ENCODE measurements around the gene CCDC124. TPM values are rescaled to one million over a fixed set of nuclear protein-coding genes. Genes with fewer than 3 reads are reported as not detected.
"Not testable (repeated sequence)": the region's sequence is repeated elsewhere in the genome, so short reads cannot be mapped to it uniquely, and the experiment has no call there.

CCDC124 gene
- polyA plus RNA-seq, 3 donors from 2014 or later, result 45.5 to 76.9 (median 52.1) TPM

DNA sequence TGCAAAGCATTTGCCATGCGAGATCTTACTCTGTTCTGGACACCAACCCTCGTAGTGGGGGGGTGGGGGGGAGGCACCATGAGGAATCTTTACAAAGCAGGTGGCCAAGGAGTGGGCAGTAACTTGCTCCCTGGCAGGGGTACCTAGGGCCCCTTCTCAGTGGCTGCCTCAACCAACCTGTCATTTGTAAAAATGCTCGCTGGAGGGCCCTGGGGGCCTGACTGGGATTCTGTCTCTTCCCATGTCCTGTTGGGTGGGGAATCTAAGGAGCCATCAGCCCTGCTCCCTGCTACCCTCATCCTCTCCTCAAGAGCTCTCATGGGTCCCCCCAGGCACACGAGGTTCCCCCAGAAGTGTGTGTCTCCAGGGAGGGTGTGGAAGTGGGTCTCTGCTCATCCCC, 35.5 kb downstream of the CCDC124 start:
- DNase-seq, result no peak
- H3K4me1 Mint-ChIP-seq, result peaks cover 0 to 4% of the 10 kb centered on the region in 2 donors
- H3K27ac Mint-ChIP-seq, result no peak overlapping the region
- H3K4me3 Mint-ChIP-seq, result no peak overlapping the region
- peaks cover 6 to 14% (median 9%) of the 10 kb centered on the region in 3 donors for H3K27me3 Mint-ChIP-seq (ENCODE audit: low read depth in 3 of 3)
- no peaks in the 10 kb centered on the region for H3K36me3 Mint-ChIP-seq
- no peaks in the 10 kb centered on the region for H3K9me3 Mint-ChIP-seq

DNA sequence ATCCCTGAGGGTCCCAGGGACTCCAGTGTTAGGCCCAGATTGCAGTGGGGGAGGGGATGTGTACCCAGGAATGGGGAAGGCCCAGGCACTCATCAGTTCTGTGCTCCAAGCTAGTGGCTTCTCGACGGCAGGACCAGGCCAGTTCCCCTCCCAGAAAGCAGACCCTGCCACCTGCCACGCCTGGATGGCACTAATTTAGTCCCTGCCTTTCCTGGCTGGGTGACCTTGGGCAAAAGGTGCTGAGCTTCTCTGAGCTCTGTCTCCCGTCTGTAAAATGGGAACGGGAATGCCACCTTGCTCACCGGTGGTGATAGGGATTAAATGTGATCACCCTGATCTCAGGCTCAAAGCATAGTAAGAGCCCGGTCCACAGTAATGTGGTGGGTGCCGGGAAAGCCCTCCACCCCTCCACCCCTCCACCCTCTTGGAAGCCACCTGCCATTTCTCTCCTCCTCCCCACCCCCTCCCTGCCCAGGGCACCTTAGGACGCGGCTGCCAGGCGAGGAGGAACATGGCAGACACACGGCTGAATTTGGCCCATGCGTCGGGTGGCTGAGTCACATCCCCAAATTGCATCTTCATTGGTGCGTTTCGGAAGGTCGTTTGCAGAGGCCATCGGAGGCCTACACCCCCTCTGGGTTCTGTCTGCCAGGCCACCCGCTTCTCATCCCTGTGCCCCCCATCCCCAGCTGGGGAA, 36.4 kb downstream of the CCDC124 start:
- H3K27ac Mint-ChIP-seq, result no peak overlapping the region

DNA sequence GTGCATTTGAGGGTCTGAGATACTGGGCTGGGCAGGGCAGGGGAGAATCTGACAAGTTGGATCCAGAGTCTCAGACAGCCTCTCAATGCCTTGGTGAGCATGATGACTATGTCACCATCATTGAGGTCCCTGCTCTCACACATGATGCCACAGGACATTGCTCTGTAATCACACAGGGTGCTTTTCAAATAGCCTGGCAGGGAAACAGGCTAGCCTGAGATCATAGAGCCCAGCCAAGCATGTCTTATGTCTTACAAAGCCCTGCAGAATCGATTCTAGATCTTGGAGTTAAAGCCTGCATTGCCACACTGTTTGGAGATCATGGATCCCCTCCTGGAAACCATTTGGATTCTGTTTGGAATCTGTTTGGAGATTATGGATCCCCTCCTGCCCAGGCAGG, 39.4 kb downstream of the CCDC124 start:
- Mint-ChIP-seq H3K36me3 (no peaks in the 10 kb centered on the region), H3K27ac (no peak overlapping the region), H3K4me1 (peaks cover 0 to 2% of the 10 kb centered on the region in 2 donors), H3K9me3 (no peaks in the 10 kb centered on the region), H3K4me3 (no peak overlapping the region), H3K27me3 (ENCODE audit: low read depth in 3 of 3) (peaks cover 1 to 5% (median 5%) of the 10 kb centered on the region in 3 donors)
- no peak for DNase-seq

More for the DNA sequence above, 36.4 kb downstream of the CCDC124 start:
- DNase-seq, result no peak
- no peaks in the 10 kb centered on the region for H3K36me3 Mint-ChIP-seq
- H3K4me3 Mint-ChIP-seq, result no peak overlapping the region
- peaks cover 0 to 4% of the 10 kb centered on the region in 2 donors for H3K4me1 Mint-ChIP-seq
- H3K27me3 Mint-ChIP-seq (ENCODE audit: low read depth in 3 of 3), result peaks cover 6 to 13% (median 9%) of the 10 kb centered on the region in 3 donors
- no peaks in the 10 kb centered on the region for H3K9me3 Mint-ChIP-seq

DNA sequence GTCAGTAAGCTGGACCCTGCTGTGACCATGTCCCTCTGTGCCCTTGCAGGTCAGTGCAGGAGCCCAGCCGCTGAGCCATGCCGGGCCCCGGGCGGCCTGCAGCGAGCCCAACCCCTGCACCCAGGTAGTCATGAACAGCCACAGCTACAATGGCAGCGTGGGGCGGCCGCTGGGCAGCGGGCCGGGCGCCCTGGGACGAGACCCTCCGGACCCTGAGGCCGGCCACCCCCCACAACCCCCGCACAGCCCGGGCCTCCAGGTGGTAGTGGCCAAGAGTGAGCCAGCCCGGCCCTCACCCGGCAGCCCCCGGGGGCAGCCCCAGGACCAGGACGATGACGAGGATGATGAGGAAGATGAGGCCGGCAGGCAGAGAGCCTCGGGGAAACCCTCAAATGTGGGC, 40.9 kb downstream of the CCDC124 start:
- DNase-seq, result no peak
- H3K4me1 Mint-ChIP-seq, result no peaks in the 10 kb centered on the region
- no peaks in the 10 kb centered on the region for H3K36me3 Mint-ChIP-seq
- H3K27ac Mint-ChIP-seq, result no peak overlapping the region
- H3K4me3 Mint-ChIP-seq, result no peak overlapping the region
- H3K27me3 Mint-ChIP-seq (ENCODE audit: low read depth in 3 of 3), result peaks cover 1 to 3% (median 3%) of the 10 kb centered on the region in 3 donors
- H3K9me3 Mint-ChIP-seq, result peaks cover 0 to 1% (median 0%) of the 10 kb centered on the region in 6 donors

DNA sequence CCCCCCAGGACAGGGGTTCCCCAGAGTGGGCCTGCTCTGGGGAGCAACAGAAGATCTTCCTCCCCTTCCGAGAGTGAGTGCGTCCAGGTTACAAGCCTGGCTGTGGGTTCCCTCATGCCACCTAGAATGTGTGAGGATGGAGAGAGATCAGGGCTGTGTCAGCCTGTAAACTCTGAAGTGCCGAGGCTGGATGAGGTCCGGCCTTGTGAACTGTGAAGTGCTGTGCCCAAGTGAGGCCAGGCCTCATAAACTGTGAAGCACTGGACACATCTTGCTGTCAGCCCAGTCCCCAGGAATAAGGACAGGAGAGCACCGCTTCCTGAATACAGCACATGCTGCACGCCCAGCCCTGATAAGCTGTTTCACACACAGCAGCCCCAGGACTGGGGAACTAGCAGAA, 41.7 kb downstream of the CCDC124 start:
- Mint-ChIP-seq H3K4me3 (no peak overlapping the region), H3K27me3 (ENCODE audit: low read depth in 3 of 3) (peaks cover 1 to 4% (median 3%) of the 10 kb centered on the region in 3 donors)

DNA sequence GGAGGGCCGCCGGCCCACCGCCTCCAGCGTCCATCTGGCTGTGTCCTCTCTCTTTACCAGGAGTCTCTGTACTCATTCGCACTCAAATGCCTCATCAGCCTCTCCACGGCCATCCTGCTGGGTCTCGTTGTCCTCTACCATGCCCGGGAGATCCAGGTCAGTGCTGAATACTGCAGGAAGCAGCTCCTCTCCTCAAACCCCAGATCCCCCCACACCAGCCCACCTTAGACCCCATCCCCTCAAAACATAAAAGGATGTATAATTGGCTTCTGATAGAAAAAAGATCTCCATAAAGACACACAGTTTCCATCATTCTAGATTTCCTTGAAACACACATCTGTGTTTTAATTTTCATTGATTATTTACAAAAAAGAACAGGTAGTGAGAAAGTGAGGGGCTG, 42.2 kb downstream of the CCDC124 start:
- Mint-ChIP-seq H3K4me1 (no peaks in the 10 kb centered on the region), H3K9me3 (peaks cover 0 to 1% (median 0%) of the 10 kb centered on the region in 6 donors), H3K27me3 (ENCODE audit: low read depth in 3 of 3) (peaks cover 1 to 4% (median 3%) of the 10 kb centered on the region in 3 donors), H3K36me3 (no peaks in the 10 kb centered on the region), H3K27ac (no peak overlapping the region), H3K4me3 (no peak overlapping the region)
- DNase-seq, result no peak

More for the DNA sequence above, 41.7 kb downstream of the CCDC124 start:
- H3K9me3 Mint-ChIP-seq, result peaks cover 0 to 1% (median 0%) of the 10 kb centered on the region in 6 donors
- H3K36me3 Mint-ChIP-seq, result no peaks in the 10 kb centered on the region
- no peak for DNase-seq
- no peaks in the 10 kb centered on the region for H3K4me1 Mint-ChIP-seq
- H3K27ac Mint-ChIP-seq, result no peak overlapping the region

DNA sequence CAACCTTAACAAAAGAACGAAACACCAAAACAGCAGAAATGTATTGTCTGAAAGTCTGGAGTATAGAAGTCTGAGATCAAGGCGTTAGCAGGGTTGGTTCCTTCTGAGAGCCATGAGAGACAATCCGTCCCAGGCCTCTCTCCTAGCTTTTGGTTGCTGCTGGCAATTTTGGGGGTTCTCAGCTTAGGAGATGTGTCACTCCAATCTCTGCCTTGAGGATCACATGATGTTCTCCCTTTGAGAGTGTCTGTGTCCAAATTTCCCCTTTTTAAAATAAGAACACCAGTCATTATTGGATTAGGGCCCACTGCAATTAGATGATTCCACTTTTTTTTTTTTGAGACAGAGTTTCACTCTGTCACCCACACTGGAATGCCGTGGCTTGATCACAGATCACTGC, 44.2 kb downstream of the CCDC124 start:
- Mint-ChIP-seq H3K36me3 (no peaks in the 10 kb centered on the region), H3K9me3 (peaks cover 0 to 1% (median 0%) of the 10 kb centered on the region in 6 donors), H3K27me3 (ENCODE audit: low read depth in 3 of 3) (peaks cover 3 to 9% (median 5%) of the 10 kb centered on the region in 3 donors), H3K4me3 (no peak overlapping the region), H3K27ac (no peak overlapping the region), H3K4me1 (no peaks in the 10 kb centered on the region)
- DNase-seq, result no peak

DNA sequence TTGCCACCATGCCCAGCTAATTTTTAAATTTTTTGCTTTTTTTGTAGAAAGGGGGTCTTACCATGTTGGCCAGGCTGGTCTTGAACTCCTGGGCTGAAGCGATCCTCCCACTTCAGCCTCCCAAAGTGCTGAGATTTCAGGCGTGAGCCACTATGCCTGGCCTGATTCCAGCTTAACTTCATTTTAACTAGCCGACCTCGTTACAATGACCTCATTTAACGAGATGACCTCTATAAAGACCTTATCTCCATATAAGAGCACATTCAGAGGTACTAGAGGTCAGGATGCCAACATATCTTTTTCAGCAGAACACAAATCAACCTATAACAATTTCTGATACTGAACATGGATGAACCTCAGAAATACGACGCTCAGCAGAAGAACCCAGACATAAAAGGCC, 44.7 kb downstream of the CCDC124 start:
- Mint-ChIP-seq H3K9me3 (peaks cover 0 to 1% (median 0%) of the 10 kb centered on the region in 6 donors), H3K27me3 (ENCODE audit: low read depth in 3 of 3) (peaks cover 3 to 9% (median 5%) of the 10 kb centered on the region in 3 donors), H3K36me3 (no peaks in the 10 kb centered on the region), H3K27ac (no peak overlapping the region), H3K4me3 (no peak overlapping the region), H3K4me1 (no peaks in the 10 kb centered on the region)
- DNase-seq, result no peak

DNA sequence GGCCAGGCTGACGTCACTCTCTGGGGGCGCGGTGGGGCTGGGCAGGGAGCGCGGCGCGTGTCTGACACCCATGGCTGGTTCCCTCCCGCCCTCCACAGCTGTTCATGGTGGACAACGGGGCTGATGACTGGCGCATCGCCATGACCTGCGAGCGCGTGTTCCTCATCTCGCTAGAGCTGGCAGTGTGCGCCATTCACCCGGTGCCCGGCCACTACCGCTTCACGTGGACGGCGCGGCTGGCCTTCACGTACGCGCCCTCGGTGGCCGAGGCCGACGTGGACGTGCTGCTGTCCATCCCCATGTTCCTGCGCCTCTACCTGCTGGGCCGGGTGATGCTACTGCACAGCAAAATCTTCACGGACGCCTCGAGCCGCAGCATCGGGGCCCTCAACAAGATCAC, 48.8 kb downstream of the CCDC124 start:
- Mint-ChIP-seq H3K4me3 (no peak overlapping the region), H3K36me3 (no peaks in the 10 kb centered on the region), H3K4me1 (no peaks in the 10 kb centered on the region), H3K27ac (no peak overlapping the region), H3K9me3 (peaks cover 0 to 1% (median 0%) of the 10 kb centered on the region in 6 donors), H3K27me3 (ENCODE audit: low read depth in 3 of 3) (peaks cover 2 to 7% (median 4%) of the 10 kb centered on the region in 3 donors)
- no peak for DNase-seq

DNA sequence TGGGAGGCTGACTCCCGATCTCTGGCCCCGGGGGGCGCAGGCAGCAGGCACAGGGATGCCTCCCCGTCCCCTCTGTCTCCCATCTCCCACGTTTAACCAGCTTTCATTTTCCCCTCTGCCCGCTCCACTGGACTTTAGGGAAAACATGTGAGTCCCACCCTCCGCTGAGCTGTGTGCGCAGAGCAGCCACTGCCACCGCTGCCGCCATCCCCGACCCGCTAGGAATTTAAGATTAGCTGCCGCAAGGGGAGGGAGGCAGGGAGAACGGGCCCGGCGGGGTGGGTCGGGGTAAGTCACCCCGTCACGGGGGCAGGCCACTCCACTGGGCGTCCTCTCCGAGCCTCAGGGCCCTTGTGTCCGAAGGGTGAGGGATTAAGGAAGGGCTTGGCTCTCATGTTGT, 49.6 kb downstream of the CCDC124 start:
- H3K36me3 Mint-ChIP-seq, result no peaks in the 10 kb centered on the region
- H3K9me3 Mint-ChIP-seq, result peaks cover 0 to 1% (median 0%) of the 10 kb centered on the region in 6 donors
- H3K4me1 Mint-ChIP-seq, result no peaks in the 10 kb centered on the region
- H3K27me3 Mint-ChIP-seq (ENCODE audit: low read depth in 3 of 3), result peaks cover 2 to 7% (median 4%) of the 10 kb centered on the region in 3 donors
- no peak overlapping the region for H3K4me3 Mint-ChIP-seq
- no peak for DNase-seq
- no peak overlapping the region for H3K27ac Mint-ChIP-seq

DNA sequence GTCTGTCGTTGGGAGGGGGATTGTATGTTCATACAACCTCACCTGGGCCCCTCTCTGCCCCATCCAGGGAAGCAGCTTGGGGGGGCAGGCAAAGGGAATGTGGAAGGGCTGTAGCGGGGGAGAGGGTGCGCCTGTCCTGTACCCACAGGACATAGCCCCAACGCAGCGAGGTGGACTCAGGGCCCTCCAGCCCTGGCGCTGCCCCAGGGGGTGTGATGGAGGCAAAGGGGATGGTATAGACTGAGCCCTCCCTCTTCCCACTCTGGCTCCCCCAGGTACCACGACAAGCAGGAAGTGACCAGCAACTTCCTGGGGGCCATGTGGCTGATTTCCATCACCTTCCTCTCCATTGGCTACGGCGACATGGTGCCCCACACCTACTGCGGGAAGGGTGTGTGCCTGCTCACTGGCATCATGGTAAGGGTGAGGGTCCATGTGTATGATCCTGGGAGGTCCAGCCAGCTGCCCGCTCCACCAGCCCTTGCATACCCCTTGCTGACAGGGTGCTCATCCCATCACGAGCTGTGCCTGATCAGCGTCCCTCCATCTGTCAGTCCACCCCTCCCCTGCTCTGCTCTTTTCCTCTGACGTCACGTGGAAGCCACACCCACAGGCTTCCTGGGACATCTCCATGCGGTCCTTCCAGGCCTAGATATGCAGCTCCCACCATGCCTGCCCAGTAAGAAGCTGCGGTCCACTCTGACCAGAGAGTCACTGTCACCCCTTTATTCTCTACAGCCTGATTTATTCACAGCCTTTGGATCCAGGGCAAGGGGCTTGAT, 52.4 kb downstream of the CCDC124 start:
- no peak overlapping the region for H3K4me3 Mint-ChIP-seq
- peak overlapping the region in 1 of 6 donors; percentile 2 for H3K27ac Mint-ChIP-seq
- no peaks in the 10 kb centered on the region for H3K36me3 Mint-ChIP-seq
- H3K4me1 Mint-ChIP-seq, result no peaks in the 10 kb centered on the region
- H3K27me3 Mint-ChIP-seq (ENCODE audit: low read depth in 3 of 3), result peaks cover 2 to 5% (median 4%) of the 10 kb centered on the region in 3 donors
- DNase-seq, result no peak
- H3K9me3 Mint-ChIP-seq, result no peaks in the 10 kb centered on the region

DNA sequence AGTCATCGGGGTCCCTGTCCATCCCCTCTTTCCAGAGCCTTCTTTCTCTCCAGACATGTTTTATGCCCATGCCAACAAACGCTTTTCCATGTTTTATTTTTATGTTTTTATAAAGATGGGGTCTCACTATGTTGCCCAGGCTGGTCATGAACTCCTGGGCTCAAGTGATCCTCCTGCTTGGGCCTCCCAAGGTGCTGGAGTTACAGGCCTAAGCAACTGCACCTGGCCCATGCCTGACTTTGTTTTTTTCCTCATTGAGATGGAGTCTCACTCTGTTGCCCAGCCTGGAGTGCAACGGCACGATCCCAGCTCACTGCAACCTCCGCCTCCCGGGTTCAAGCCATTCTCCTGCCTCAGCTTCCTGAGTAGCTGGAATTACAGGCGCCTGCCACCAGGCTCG, 53.8 kb downstream of the CCDC124 start:
- H3K27ac Mint-ChIP-seq; H3K4me3 Mint-ChIP-seq; H3K9me3 Mint-ChIP-seq; H3K4me1 Mint-ChIP-seq; DNase-seq; H3K36me3 Mint-ChIP-seq; H3K27me3 Mint-ChIP-seq (ENCODE audit: low read depth in 3 of 3): not testable (repeated sequence)

DNA sequence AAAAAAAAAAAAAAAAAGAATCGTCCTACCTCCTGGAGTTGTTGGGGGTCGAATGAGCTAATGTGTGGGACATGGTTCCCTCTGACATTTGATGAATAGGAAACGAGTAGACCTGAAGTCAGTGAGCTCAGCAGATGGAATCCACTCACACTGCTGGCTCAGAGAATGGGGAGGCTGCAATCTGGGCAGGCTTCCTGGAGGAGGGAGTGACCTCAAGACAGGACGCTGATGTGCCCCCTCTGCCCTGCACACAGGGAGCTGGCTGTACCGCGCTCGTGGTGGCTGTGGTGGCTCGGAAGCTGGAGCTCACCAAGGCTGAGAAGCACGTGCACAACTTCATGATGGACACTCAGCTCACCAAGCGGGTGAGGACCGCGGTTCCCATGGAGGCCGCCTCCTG, 55.3 kb downstream of the CCDC124 start:
- Mint-ChIP-seq H3K36me3 (no peaks in the 10 kb centered on the region), H3K27ac (no peak overlapping the region), H3K9me3 (no peaks in the 10 kb centered on the region), H3K27me3 (ENCODE audit: low read depth in 3 of 3) (peaks cover 0 to 2% (median 0%) of the 10 kb centered on the region in 3 donors), H3K4me1 (no peaks in the 10 kb centered on the region), H3K4me3 (no peak overlapping the region)
- DNase-seq, result no peak

DNA sequence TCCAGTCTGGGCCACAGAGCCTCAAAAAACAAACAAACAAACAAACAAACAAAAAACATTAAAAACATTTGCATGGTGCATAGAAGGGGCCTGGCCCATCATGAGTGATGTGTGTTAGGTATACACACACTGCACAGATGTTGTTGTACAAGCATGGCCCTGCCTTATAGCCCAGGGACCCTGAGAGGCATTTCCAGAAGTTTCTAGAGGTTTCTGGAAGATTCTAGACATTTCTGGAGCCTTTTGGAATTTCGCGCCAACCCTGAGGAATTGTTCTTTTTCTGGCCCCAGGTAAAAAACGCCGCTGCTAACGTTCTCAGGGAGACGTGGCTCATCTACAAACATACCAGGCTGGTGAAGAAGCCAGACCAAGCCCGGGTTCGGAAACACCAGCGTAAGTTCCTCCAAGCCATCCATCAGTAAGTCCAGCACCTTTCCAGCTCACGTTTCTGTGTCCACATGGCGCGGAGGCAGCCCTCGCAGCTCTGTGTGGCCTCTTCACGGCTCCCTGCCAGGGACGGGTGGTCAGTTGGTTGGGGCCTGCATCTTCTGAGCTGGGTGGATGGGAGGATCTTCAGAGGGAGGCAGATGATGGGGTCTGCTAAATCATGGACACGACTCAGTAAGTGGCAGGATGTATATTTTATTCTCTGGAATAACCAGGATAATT, 56.7 kb downstream of the CCDC124 start:
- no peak overlapping the region for H3K4me3 Mint-ChIP-seq
- peaks cover 0 to 2% (median 0%) of the 10 kb centered on the region in 3 donors for H3K27me3 Mint-ChIP-seq (ENCODE audit: low read depth in 3 of 3)
- no peak overlapping the region for H3K27ac Mint-ChIP-seq
- no peaks in the 10 kb centered on the region for H3K4me1 Mint-ChIP-seq
- H3K9me3 Mint-ChIP-seq, result no peaks in the 10 kb centered on the region
- DNase-seq, result no peak
- H3K36me3 Mint-ChIP-seq, result no peaks in the 10 kb centered on the region

Measured in immature natural killer cell (primary cell).